Effector CD4-positive, alpha-beta T cell (primary cell): Measurements from ENCODE around the gene RPL5.
"Not testable (repeated sequence)": the region's sequence is repeated elsewhere in the genome, so short reads cannot be mapped to it uniquely, and the experiment has no call there.

Source experiments
- DNase-seq: peaks from one replicate; pipeline ENCODE4 v3.0.0-alpha.2; 2020
- total RNA-seq: gene quantifications from one replicate; lab custom pipeline; 2026; lab: John Stamatoyannopoulos, UW

The RPL5 gene
- 747 reads per million, percentile 99 among the genes with 10 or more reads in this experiment for total RNA-seq

- peak; percentile 96 for DNase-seq
These were observed at the start of gene RPL5 for GRCh38 chr1:92831762-92832536. Gene RPL5 (plus strand): TSS chr1:92832040. CDS start chr1:92832115, 75 bp downstream.

GRCh38 chr1:92783550-92783949 is 48.3 kb upstream of the RPL5 start:
- not testable (repeated sequence) for DNase-seq

GRCh38 chr1:92784021-92784638 is 47.7 kb upstream of the RPL5 start:
- DNase-seq = peak; percentile 2

GRCh38 chr1:92784639-92785500 is 47.0 kb upstream of the RPL5 start, which contains the start of gene EVI5:
Gene EVI5 (minus strand): TSS chr1:92785108. CDS start chr1:92736546, 48,562 bp downstream.
- DNase-seq = peak; percentile 40

- DNase-seq = no peak
These were observed 45.5 kb upstream of the RPL5 start for GRCh38 chr1:92786111-92786901.

- no peak for DNase-seq
These were observed 41.8 kb upstream of the RPL5 start for GRCh38 chr1:92790081-92790480.

- no peak for DNase-seq
These were observed 41.0 kb upstream of the RPL5 start for GRCh38 chr1:92790867-92791266.

GRCh38 chr1:92791487-92792066 is 40.3 kb upstream of the RPL5 start:
- DNase-seq = no peak

GRCh38 chr1:92792340-92792782 is 39.5 kb upstream of the RPL5 start:
- DNase-seq = no peak

- DNase-seq = no peak
These were observed 36.7 kb upstream of the RPL5 start for GRCh38 chr1:92795166-92795565.

GRCh38 chr1:92797297-92797696 is 34.5 kb upstream of the RPL5 start:
- no peak for DNase-seq

- DNase-seq = no peak
These were observed 33.9 kb upstream of the RPL5 start for GRCh38 chr1:92797961-92798360.

- DNase-seq = no peak
These were observed 28.5 kb upstream of the RPL5 start for GRCh38 chr1:92803140-92803887.

- no peak for DNase-seq
These were observed 27.1 kb upstream of the RPL5 start for GRCh38 chr1:92804721-92805201.

GRCh38 chr1:92805216-92805615 is 26.6 kb upstream of the RPL5 start:
- DNase-seq = no peak

GRCh38 chr1:92808381-92808780 is 23.5 kb upstream of the RPL5 start:
- DNase-seq = no peak

- no peak for DNase-seq
These were observed 15.1 kb upstream of the RPL5 start for GRCh38 chr1:92816732-92817131.

GRCh38 chr1:92817137-92817697 is 14.6 kb upstream of the RPL5 start:
- no peak for DNase-seq

GRCh38 chr1:92817986-92818764 is 13.7 kb upstream of the RPL5 start:
- no peak for DNase-seq

GRCh38 chr1:92820024-92820423 is 11.8 kb upstream of the RPL5 start:
- no peak for DNase-seq
